Activated CD4-positive, alpha-beta T cell treated with anti-CD3 and anti-CD28 coated beads for 36 hours (primary cell): Measurements from ENCODE around the gene TRIM45. TPM values are rescaled to one million over a fixed set of nuclear protein-coding genes. Genes with fewer than 3 reads are reported as not detected.
A peak's percentile ranks its signal among the peaks of the same experiment; 100 is the strongest.
"Not testable (repeated sequence)": the region's sequence is repeated elsewhere in the genome, so short reads cannot be mapped to it uniquely, and the experiment has no call there.

Experiments used
- ATAC-seq: fragments of 200-7000 bp; cut with Tn5 transposase; one replicate; pipeline ENCODE4 v1.10.0; 2021; ENCODE audit warnings: mild to moderate bottlenecking, moderate library complexity
- CTCF ChIA-PET: fragments of 350-600 bp; sonication (Branson Sonifier 250); formaldehyde crosslinking; loops from one replicate; lab custom pipeline; 2021; ENCODE audit warnings: antibody characterized with exemption; lab: Charles Lee
- POLR2A ChIA-PET: fragments of 350-600 bp; sonication (Branson Sonifier 250); formaldehyde crosslinking; loops from one replicate; lab custom pipeline; 2021; ENCODE audit warnings: antibody characterized with exemption, inconsistent platforms; lab: Charles Lee
- DNase-seq: peaks from one replicate; pipeline ENCODE4 v3.0.0-alpha.2; 2020
- H3K27ac Mint-ChIP-seq: one replicate; pipeline ENCODE4 v1.8.0; 2021; ENCODE audit warnings: mixed read lengths
- H3K27me3 Mint-ChIP-seq: one replicate; pipeline ENCODE4 v1.8.0; 2021; ENCODE audit warnings: mixed read lengths
- H3K36me3 Mint-ChIP-seq: one replicate; pipeline ENCODE4 v1.8.0; 2021; ENCODE audit warnings: low read depth, mixed read lengths
- H3K4me1 Mint-ChIP-seq: one replicate; pipeline ENCODE4 v1.8.0; 2021; ENCODE audit warnings: mixed read lengths
- H3K4me3 Mint-ChIP-seq: one replicate; pipeline ENCODE4 v1.8.0; 2021; ENCODE audit warnings: mild to moderate bottlenecking, moderate library complexity, mixed read lengths
- H3K9me3 Mint-ChIP-seq: one replicate; pipeline ENCODE4 v1.8.0; 2021; ENCODE audit warnings: low read depth, mixed read lengths
- intact Hi-C, 2 experiments: fragments of 100-400 bp; cut with DNase I in 1 of 2; cut with micrococcal nuclease in 1 of 2; formaldehyde crosslinking; loops; one replicate each; pipeline versions ENCODE4 v1.14.2 to v1.15.1; 2022 to 2024; cut with DNase I, micrococcal nuclease
- total RNA-seq, 2 experiments: library from RNA; stranded (reverse); gene quantifications; one replicate each; pipeline ENCODE4 v1.2.3, GENCODE V29; 2021

TRIM45 gene
- total RNA-seq, 2 experiments from 2014 or later: 0.37 to 0.62 TPM

DNA sequence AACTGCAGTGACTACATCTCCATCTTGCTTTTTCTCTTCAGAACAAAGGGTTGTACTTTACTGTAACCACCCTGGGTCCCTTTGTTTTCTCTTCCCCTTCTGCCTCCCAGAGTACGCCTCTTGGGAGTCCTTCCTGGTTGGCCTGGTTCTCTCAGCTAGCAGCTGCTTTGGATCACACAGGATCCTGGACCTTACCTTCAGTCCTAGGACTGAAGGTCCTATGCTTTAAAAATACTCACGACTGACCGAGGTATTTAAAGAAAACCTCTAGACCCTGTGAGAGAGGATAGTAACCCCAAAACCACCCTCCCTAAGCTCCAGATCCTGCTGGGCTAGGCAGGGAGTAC is 4.8 kb downstream of the TRIM45 start:
- peaks cover 8% of the 10 kb centered on the region for H3K4me1 Mint-ChIP-seq

DNA sequence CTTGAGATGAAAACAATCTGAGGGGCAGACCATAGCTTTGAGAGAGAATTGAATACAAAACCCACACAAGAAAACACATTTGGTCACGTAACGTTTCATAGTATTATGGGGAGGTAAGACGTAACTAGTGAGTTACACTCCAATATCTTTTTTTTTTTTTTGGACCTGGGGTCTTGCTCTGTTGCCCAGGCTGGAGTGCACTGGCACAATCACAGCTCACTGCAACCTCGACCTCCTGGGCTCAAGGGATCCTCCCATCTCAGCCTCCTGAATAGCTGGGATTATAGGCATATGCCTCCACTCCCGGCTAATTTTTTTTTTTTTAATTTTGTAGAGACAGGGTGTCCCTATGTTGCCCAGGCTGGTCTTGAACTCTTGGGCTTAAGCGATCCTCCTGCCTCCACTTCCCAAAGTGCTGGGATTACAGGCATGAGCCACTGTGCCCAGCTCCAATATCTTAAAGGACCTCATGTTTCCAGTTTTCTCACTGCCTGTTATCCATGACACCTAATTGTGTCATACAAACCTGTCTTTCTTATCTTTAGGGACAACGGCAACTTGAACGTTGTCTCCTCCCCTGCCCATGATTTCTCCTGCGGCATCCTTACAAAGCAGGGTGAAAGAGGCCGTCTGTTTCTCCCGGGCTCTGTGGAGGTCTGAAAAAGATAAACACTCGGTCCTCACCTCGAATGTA is 5.3 kb downstream of the TRIM45 start:
- DNase-seq (no peak), ATAC-seq (no peak)
- Mint-ChIP-seq H3K4me3 (no peak overlapping the region), H3K4me1 (peaks cover 9% of the 10 kb centered on the region), H3K27ac (no peak overlapping the region), H3K27me3 (peaks cover 4% of the 10 kb centered on the region), H3K36me3 (no peaks in the 10 kb centered on the region), H3K9me3 (no peaks in the 10 kb centered on the region)
- intact Hi-C loops: no loop called here
- CTCF ChIA-PET: interaction anchor here (0.6 to 2.2 kb wide), 4 partner anchors 12 to 173 kb away, joined by 3 to 12 read pairs (median 8); no protein-coding TSS in a partner anchor
- POLR2A ChIA-PET: interaction anchor here (0.6 kb wide), 2 partner anchors 60 to 128 kb away, joined by 3 to 5 read pairs; no protein-coding TSS in a partner anchor

More for the DNA sequence above, 4.8 kb downstream of the TRIM45 start:
- H3K27me3 Mint-ChIP-seq: peaks cover 4% of the 10 kb centered on the region
- H3K27ac Mint-ChIP-seq: no peak overlapping the region
- CTCF ChIA-PET: interaction anchor here (2.1 to 2.2 kb wide), 2 partner anchors 12 to 48 kb away, joined by 8 to 12 read pairs; no protein-coding TSS in a partner anchor
- DNase-seq: no peak
- no peak overlapping the region for H3K4me3 Mint-ChIP-seq
- POLR2A ChIA-PET: no interaction called here
- intact Hi-C loops: no loop called here
- H3K36me3 Mint-ChIP-seq: no peaks in the 10 kb centered on the region
- H3K9me3 Mint-ChIP-seq: no peaks in the 10 kb centered on the region
- no peak for ATAC-seq

DNA sequence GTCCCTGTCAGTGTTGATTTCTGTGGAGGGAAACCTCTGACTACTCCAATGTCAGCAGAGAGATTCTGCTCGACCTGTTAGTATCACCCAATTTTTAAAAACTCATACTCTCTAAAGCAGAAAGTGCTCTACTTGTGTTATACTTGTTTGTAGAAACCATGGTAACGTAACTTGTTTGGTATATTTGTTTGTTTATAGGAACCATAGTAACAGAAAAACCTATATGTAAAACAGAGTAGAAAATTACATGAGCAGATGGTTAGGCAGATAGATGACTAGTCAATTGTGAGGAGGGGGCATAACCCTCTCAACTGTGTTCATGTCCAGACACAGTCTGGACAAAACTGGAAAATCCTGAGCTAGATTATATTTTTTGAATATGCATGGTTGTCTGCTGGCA is 6.7 kb downstream of the TRIM45 start:
- ChIA-PET POLR2A (interaction anchor here (1.1 kb wide), 1 partner anchor 55 kb away, joined by 3 read pairs; the partner anchor contains the start of gene TTF2), CTCF (interaction anchor here (0.7 to 2.2 kb wide), 3 partner anchors 14 to 182 kb away, joined by 3 to 8 read pairs (median 7); no protein-coding TSS in a partner anchor)
- H3K36me3 Mint-ChIP-seq: no peaks in the 10 kb centered on the region
- peaks cover 15% of the 10 kb centered on the region for H3K4me1 Mint-ChIP-seq
- no peaks in the 10 kb centered on the region for H3K9me3 Mint-ChIP-seq
- no peaks in the 10 kb centered on the region for H3K27me3 Mint-ChIP-seq
- no peak for DNase-seq
- ATAC-seq: no peak
- intact Hi-C loops: no loop called here
- H3K4me3 Mint-ChIP-seq: no peak overlapping the region
- H3K27ac Mint-ChIP-seq: no peak overlapping the region

DNA sequence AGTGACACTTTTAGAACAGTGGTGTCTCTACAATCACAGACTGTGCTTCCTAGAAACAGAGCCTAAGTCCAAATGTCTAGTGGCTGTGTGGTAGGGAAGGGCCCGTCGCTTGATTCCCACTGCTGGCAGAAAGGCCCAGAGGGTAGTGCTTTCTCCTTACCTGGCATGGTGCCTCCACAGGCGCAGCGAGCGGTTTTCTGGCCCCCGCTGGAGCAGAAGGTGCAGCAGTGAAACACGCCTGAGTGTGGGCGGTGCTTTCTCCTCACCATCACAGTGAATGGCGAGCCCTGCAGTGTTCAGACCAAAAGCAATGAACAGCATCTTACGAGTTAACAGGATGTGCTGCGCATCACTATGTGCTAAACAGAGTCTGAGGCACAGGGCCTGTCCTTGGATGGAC is 8.3 kb downstream of the TRIM45 start:
- peaks cover 23% of the 10 kb centered on the region for H3K4me1 Mint-ChIP-seq
- CTCF ChIA-PET: interaction anchor here (0.6 to 1.3 kb wide), 3 partner anchors 19 to 311 kb away, joined by 3 to 5 read pairs (median 3); no protein-coding TSS in a partner anchor
- intact Hi-C loops: no loop called here
- DNase-seq (peak; percentile 21), ATAC-seq (peak; percentile 23)
- H3K36me3 Mint-ChIP-seq: no peaks in the 10 kb centered on the region
- H3K27ac Mint-ChIP-seq: no peak overlapping the region
- POLR2A ChIA-PET: no interaction called here
- H3K4me3 Mint-ChIP-seq: no peak overlapping the region
- no peaks in the 10 kb centered on the region for H3K27me3 Mint-ChIP-seq
- no peaks in the 10 kb centered on the region for H3K9me3 Mint-ChIP-seq

DNA sequence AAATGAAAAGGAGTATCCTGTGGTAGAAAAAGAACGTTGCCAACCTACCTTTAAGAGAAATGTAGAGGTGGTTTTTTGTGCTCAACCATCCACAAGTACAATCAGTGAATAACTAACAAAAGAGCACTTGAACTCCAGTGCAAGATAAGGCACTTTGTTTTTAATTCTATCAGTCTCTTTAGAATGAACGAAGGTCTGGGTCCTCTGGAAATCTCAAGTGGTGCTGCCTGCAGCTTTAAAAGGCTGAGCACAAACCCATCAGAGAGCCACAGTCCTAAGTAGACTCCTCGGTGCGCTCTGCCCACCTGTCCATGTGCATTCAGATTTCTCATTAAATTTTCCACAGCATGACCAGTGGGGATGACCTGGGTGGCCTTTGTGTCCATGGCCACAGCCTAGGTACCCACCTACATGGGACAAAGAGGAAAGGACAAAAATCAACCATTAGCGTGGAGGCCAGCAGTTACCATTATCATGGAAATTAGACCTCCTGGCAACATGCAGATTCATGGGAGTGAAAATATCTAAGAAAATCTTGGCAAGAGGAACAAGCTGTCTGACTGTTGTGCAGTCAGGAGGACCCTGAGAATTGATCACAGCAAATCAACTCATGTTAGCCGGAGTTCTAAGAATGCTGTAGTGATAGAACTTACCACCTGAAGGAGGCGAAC is 9.4 kb downstream of the TRIM45 start:
- Mint-ChIP-seq H3K4me3 (no peak overlapping the region), H3K36me3 (peaks cover 5% of the 10 kb centered on the region), H3K27me3 (no peaks in the 10 kb centered on the region), H3K9me3 (no peaks in the 10 kb centered on the region), H3K4me1 (peaks cover 23% of the 10 kb centered on the region), H3K27ac (no peak overlapping the region)
- ChIA-PET CTCF (no interaction called here), POLR2A (no interaction called here)
- DNase-seq: no peak
- ATAC-seq: no peak
- intact Hi-C loops: no loop called here

DNA sequence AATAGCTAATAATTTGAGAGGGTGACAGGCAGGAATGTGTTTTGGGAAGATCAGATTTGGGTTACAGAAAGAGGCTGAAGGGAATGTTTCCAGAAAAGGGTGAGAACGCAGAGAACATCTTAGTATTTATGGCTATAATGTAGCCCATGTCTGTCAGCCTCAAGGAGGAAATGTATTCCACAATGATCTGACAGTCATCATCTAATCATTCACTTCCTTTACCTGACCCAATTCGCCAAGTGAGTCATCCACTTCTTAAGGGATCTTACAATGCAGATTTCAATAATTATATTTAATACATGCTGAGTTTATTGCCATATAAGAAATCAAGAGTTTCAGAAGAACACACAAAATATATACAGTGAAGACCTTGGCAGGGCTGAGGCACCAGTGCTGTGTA is 10.8 kb downstream of the TRIM45 start:
- POLR2A ChIA-PET: interaction anchor here (0.6 kb wide), 1 partner anchor 538 kb away, joined by 3 read pairs; no protein-coding TSS in a partner anchor
- CTCF ChIA-PET: interaction anchor here (0.9 to 1.6 kb wide), 2 partner anchors 37 to 44 kb away, joined by 3 to 5 read pairs; no protein-coding TSS in a partner anchor
- intact Hi-C loops: no loop called here
- Mint-ChIP-seq H3K27ac (no peak overlapping the region), H3K27me3 (no peaks in the 10 kb centered on the region), H3K4me3 (no peak overlapping the region), H3K36me3 (peaks cover 18% of the 10 kb centered on the region), H3K9me3 (no peaks in the 10 kb centered on the region), H3K4me1 (peaks cover 23% of the 10 kb centered on the region)
- ATAC-seq (peak; percentile 42), DNase-seq (no peak)

DNA sequence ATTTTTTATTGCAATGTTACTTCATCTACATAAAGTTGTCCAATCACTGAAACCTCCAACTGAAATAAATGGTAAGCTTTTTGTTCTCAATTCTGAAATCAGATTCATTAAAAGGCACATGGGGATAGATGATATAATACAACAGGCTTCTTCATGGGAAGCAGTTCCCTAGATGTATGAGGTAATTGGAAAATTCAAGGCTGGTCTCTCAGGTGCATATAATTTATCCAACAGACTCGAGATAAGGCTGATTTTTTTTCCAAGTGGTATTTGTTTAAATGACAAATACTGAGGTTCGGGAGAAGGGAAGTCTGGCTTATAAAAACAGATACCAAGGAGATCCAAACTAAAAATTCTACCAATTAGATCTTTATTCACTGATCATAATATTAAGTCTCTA is 14.2 kb downstream of the TRIM45 start:
- CTCF ChIA-PET: interaction anchor here (0.6 kb wide), 1 partner anchor 18 kb away, joined by 3 read pairs; no protein-coding TSS in a partner anchor
- intact Hi-C loops: no loop called here
- peaks cover 21% of the 10 kb centered on the region for H3K4me1 Mint-ChIP-seq
- POLR2A ChIA-PET: no interaction called here
- H3K27ac Mint-ChIP-seq: no peak overlapping the region
- no peak for ATAC-seq
- DNase-seq: no peak
- no peaks in the 10 kb centered on the region for H3K27me3 Mint-ChIP-seq
- H3K4me3 Mint-ChIP-seq: no peak overlapping the region
- H3K9me3 Mint-ChIP-seq: no peaks in the 10 kb centered on the region
- H3K36me3 Mint-ChIP-seq: peaks cover 43% of the 10 kb centered on the region

DNA sequence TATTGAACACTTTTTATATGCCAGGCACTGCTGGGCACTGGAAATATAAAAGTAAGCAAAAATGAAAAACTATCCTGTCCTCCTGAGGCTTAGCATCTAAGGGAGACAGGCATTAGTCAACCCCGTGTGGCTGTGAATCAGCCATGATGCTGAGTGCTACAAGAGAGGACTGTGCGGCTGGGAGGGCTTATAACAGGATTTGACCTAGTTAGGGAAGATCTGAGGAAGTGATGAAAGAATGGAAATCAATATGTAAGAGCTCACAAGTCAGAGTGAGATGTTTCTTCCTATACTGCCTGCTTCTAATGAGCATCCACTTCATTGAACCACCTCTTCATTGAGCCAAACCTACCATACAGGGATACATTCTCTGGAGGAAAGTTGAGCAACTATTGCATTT is 15.1 kb downstream of the TRIM45 start:
- no peak overlapping the region for H3K27ac Mint-ChIP-seq
- ChIA-PET CTCF (no interaction called here), POLR2A (no interaction called here)
- ATAC-seq: peak; percentile 76
- peaks cover 50% of the 10 kb centered on the region for H3K36me3 Mint-ChIP-seq
- intact Hi-C loops: no loop called here
- H3K4me3 Mint-ChIP-seq: no peak overlapping the region
- no peaks in the 10 kb centered on the region for H3K27me3 Mint-ChIP-seq
- peaks cover 21% of the 10 kb centered on the region for H3K4me1 Mint-ChIP-seq
- peak; percentile 26 for DNase-seq
- no peaks in the 10 kb centered on the region for H3K9me3 Mint-ChIP-seq

DNA sequence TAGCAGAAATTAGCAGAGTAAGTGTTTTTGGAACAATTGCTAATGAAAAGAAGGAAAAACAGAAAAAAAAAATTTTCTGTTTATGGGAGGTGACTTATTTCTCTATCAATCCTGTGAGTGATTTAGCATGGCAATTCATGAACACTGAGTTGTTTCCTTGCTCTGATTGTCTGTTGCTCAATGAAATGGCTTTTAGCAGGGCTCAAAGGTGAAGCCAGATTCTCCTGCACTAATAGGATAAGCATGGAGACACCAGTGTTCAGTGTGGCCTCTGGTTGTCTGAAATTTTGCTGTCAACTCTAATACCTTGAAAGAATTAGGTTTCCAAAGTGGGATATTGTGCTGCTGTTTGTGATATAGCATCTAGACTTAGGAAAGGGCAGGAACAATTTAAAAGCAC is 15.8 kb downstream of the TRIM45 start:
- ATAC-seq: no peak
- peaks cover 57% of the 10 kb centered on the region for H3K36me3 Mint-ChIP-seq

DNA sequence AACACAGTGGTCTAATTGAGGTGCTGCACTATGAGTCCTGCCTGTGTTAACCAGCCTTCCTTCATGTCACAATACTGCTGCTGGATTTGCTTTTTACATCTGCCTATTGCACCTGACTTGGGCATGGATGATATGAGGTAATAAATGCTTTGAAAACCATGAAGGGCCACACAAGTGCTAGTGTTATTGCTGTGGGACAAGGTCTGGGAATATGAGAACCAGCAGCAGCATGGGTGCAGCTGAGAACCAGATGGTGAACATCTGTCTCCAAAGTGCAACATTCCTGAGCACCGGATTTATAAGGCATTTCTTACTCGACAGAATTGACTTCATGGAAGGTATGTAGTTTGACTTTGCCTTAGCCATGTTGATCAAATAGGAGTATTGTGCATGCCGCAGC is 16.6 kb downstream of the TRIM45 start:
- CTCF ChIA-PET: interaction anchor here (1.3 kb wide), 1 partner anchor 17 kb away, joined by 3 read pairs; no protein-coding TSS in a partner anchor
- Mint-ChIP-seq H3K4me3 (no peak overlapping the region), H3K4me1 (peaks cover 9% of the 10 kb centered on the region), H3K27me3 (no peaks in the 10 kb centered on the region), H3K9me3 (no peaks in the 10 kb centered on the region), H3K27ac (no peak overlapping the region), H3K36me3 (peaks cover 64% of the 10 kb centered on the region)
- POLR2A ChIA-PET: no interaction called here
- ATAC-seq: no peak
- intact Hi-C loops: no loop called here
- DNase-seq: no peak

More for the DNA sequence above, 15.8 kb downstream of the TRIM45 start:
- Mint-ChIP-seq H3K4me1 (peaks cover 15% of the 10 kb centered on the region), H3K27ac (no peak overlapping the region), H3K4me3 (no peak overlapping the region), H3K9me3 (no peaks in the 10 kb centered on the region), H3K27me3 (no peaks in the 10 kb centered on the region)
- ChIA-PET POLR2A (no interaction called here), CTCF (interaction anchor here (1.3 kb wide), 1 partner anchor 16 kb away, joined by 3 read pairs; no protein-coding TSS in a partner anchor)
- intact Hi-C loops: no loop called here
- no peak for DNase-seq

DNA sequence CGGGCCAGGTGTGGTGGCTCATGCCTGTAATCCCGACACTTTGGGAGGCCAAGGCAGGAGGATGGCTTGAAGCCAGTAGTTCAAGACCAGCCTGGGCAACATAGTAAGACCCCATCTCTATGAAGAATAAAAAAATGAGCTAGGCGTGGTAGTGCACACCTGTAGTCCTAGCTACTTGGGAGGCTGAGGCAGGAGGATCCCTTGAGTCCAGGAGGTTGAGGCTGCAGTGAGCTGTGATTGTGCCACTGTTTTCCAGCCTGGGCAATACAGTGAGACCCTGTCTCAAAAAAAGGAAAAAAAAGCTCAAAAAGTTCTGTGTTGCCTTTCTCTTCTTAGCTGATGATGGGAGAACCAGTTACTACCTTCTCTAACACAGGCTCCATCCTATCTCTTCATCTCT is 19.7 kb downstream of the TRIM45 start:
- CTCF ChIA-PET, POLR2A ChIA-PET: not testable (repeated sequence)

More for the DNA sequence above, 19.7 kb downstream of the TRIM45 start:
- H3K27ac Mint-ChIP-seq, intact Hi-C loops, DNase-seq, H3K4me1 Mint-ChIP-seq, H3K4me3 Mint-ChIP-seq, H3K27me3 Mint-ChIP-seq, H3K9me3 Mint-ChIP-seq, ATAC-seq: not testable (repeated sequence)
- peaks cover 81% of the 10 kb centered on the region for H3K36me3 Mint-ChIP-seq
